IMR-90 (cell line): ENCODE results near the gene HBM. TPM values are rescaled to one million over a fixed set of nuclear protein-coding genes. Genes with fewer than 3 reads are reported as not detected.
"Not testable (repeated sequence)": the region's sequence is repeated elsewhere in the genome, so short reads cannot be mapped to it uniquely, and the experiment has no call there.

ENCODE experiments used
- ATAC-seq: fragments of 200-7000 bp; cut with Tn5 transposase; 2 replicates; pipeline ENCODE4 v1.9.1; 2020; ENCODE audit warnings: low read depth, mild to moderate bottlenecking, moderate library complexity
- BruUV-seq: library from RNA; stranded (reverse); fragments of 400-500 nt; replicated peaks from 2 replicates; lab custom pipeline; 2021; lab: Mats Ljungman, UMichigan
- CTCF ChIA-PET: fragments of 300-600 bp; formaldehyde crosslinking; extraction: SDS; loops from one replicate; lab custom pipeline; 2021; ENCODE audit warnings: antibody characterized with exemption; lab: Yijun Ruan, JAX
- POLR2A ChIA-PET: fragments of 300-600 bp; sonication (Branson Sonifier 250); formaldehyde crosslinking; loops from one replicate; lab custom pipeline; 2022; ENCODE audit warnings: antibody characterized with exemption; ENCODE audit not compliant: unreplicated experiment; lab: Charles Lee
- DNase-seq: peaks from one replicate; pipeline ENCODE4 v3.0.0; 2013
- H2AFZ ChIP-seq: replicated peaks from 2 replicates; pipeline ENCODE3; 2013; ENCODE audit warnings: low read length, mild to moderate bottlenecking; ENCODE audit not compliant: poor library complexity
- H2AK5ac ChIP-seq: 2 replicates; pipeline ENCODE4 v1.6.1; 2013; ENCODE audit warnings: low read depth, low read length, inconsistent platforms
- H2AK9ac ChIP-seq: replicated peaks from 2 replicates; pipeline ENCODE3; 2013; ENCODE audit warnings: mild to moderate bottlenecking, low read depth, low read length, moderate library complexity; ENCODE audit not compliant: poor library complexity
- H2BK120ac ChIP-seq: 2 replicates; pipeline ENCODE4 v1.6.1; 2013; ENCODE audit warnings: low read depth, low read length, inconsistent platforms
- H2BK15ac ChIP-seq: 3 replicates; pipeline ENCODE4 v1.6.1; 2013; ENCODE audit warnings: low read depth, low read length, inconsistent platforms
- H2BK20ac ChIP-seq: 2 replicates; pipeline ENCODE4 v1.6.1; 2013; ENCODE audit warnings: low read depth, mild to moderate bottlenecking, inconsistent platforms, low read length, moderate library complexity
- H2BK5ac ChIP-seq: 2 replicates; pipeline ENCODE4 v1.6.1; 2013; ENCODE audit warnings: mild to moderate bottlenecking, low read depth, low read length, inconsistent platforms; ENCODE audit not compliant: poor library complexity, severe bottlenecking
- H3K14ac ChIP-seq: replicated peaks from 2 replicates; pipeline ENCODE4 v1.6.1; 2013; ENCODE audit warnings: low read depth, low read length, inconsistent platforms
- H3K18ac ChIP-seq: 2 replicates; pipeline ENCODE4 v1.6.1; 2013; ENCODE audit warnings: low read depth, low read length, control low read depth
- H3K23ac ChIP-seq: 2 replicates; pipeline ENCODE4 v1.6.1; 2013; ENCODE audit warnings: low read depth, low read length, inconsistent platforms
- H3K27ac ChIP-seq: 2 replicates; pipeline ENCODE4 v1.5.1; 2013; ENCODE audit warnings: mild to moderate bottlenecking, control low read depth, low read length; ENCODE audit not compliant: insufficient read depth
- H3K27me3 ChIP-seq: 2 replicates; pipeline ENCODE4 v1.6.1; 2013; ENCODE audit warnings: low read length; ENCODE audit not compliant: control insufficient read depth, insufficient read depth
- H3K36me3 ChIP-seq: 2 replicates; pipeline ENCODE4 v1.6.1; 2013; ENCODE audit warnings: low read length, mixed read lengths; ENCODE audit not compliant: control insufficient read depth, insufficient read depth
- H3K4ac ChIP-seq: 2 replicates; pipeline ENCODE4 v1.6.1; 2013; ENCODE audit warnings: low read depth, low read length, inconsistent platforms
- H3K4me1 ChIP-seq: 2 replicates; pipeline ENCODE4 v1.6.1; 2013; ENCODE audit warnings: low read length, mixed read lengths; ENCODE audit not compliant: control insufficient read depth, insufficient read depth
- H3K4me2 ChIP-seq: 2 replicates; pipeline ENCODE4 v1.6.1; 2013; ENCODE audit warnings: low read depth, mild to moderate bottlenecking, control low read depth, low read length, moderate library complexity
- H3K4me3 ChIP-seq: 2 replicates; pipeline ENCODE4 v1.5.1; 2013; ENCODE audit warnings: low read depth, mild to moderate bottlenecking, control low read depth, low read length, moderate library complexity; ENCODE audit not compliant: insufficient read depth
- H3K56ac ChIP-seq: 2 replicates; pipeline ENCODE4 v1.6.1; 2013; ENCODE audit warnings: low read length, inconsistent platforms; ENCODE audit not compliant: insufficient read depth; ENCODE audit errors: extremely low read depth
- H3K79me1 ChIP-seq, 2 experiments: 2 replicates each; pipeline ENCODE4 v1.6.1; 2013; ENCODE audit warnings: low read length in 2 of 2, inconsistent platforms in 1 of 2, low read depth in 1 of 2
- H3K9ac ChIP-seq: 2 replicates; pipeline ENCODE4 v1.6.1; 2013; ENCODE audit warnings: low read depth, low read length, control low read depth
- H3K9me1 ChIP-seq: 2 replicates; pipeline ENCODE4 v1.6.1; 2013; ENCODE audit warnings: low read length, inconsistent platforms; ENCODE audit not compliant: insufficient read depth
- H3K9me3 ChIP-seq: 2 replicates; pipeline ENCODE4 v1.6.1; 2013; ENCODE audit warnings: low read length; ENCODE audit not compliant: control insufficient read depth, insufficient read depth
- H4K20me1 ChIP-seq: 2 replicates; pipeline ENCODE4 v1.6.1; 2013; ENCODE audit warnings: low read length, inconsistent platforms; ENCODE audit not compliant: insufficient read depth
- H4K5ac ChIP-seq: 2 replicates; pipeline ENCODE4 v1.6.1; 2013; ENCODE audit warnings: mild to moderate bottlenecking, low read depth, low read length, control low read depth
- H4K8ac ChIP-seq, 2 experiments: 2 replicates each; pipeline ENCODE4 v1.6.1; 2013; ENCODE audit warnings: low read depth in 2 of 2, low read length in 2 of 2, control low read depth in 1 of 2, inconsistent platforms in 1 of 2
- H4K91ac ChIP-seq: 2 replicates; pipeline ENCODE4 v1.6.1; 2013; ENCODE audit warnings: low read depth, low read length, inconsistent platforms; ENCODE audit not compliant: insufficient read depth
- BHLHE40 ChIP-seq: fragments of 150-350 bp; IDR thresholded peaks from 2 replicates; pipeline ENCODE4 v1.6.1; 2016; ENCODE audit warnings: mild to moderate bottlenecking, low read depth, low read length
- CHD1 ChIP-seq: IDR thresholded peaks from 2 replicates; pipeline ENCODE4 v1.6.1; 2012; ENCODE audit warnings: low read depth, low read length, improper control_type of control experiment
- MAZ ChIP-seq: IDR thresholded peaks from 2 replicates; pipeline ENCODE4 v1.6.1; 2012; ENCODE audit warnings: low read depth, mild to moderate bottlenecking, low read length, improper control_type of control experiment, moderate library complexity, borderline replicate concordance
- MXI1 ChIP-seq: IDR thresholded peaks from 2 replicates; pipeline ENCODE4 v1.6.1; 2012; ENCODE audit warnings: low read depth, mild to moderate bottlenecking, low read length, moderate library complexity, borderline replicate concordance
- NFE2L2 ChIP-seq: fragments of 150-350 bp; IDR thresholded peaks from 2 replicates; pipeline ENCODE4 v1.6.1; 2016; ENCODE audit warnings: low read depth, mild to moderate bottlenecking, low read length
- SMC3 ChIP-seq: fragments of 150-350 bp; IDR thresholded peaks from 2 replicates; pipeline ENCODE4 v1.6.1; 2016; ENCODE audit warnings: low read depth, mild to moderate bottlenecking, antibody characterized with exemption, low read length, moderate library complexity
- WGBS, 2 experiments: methylation state at CpG; one replicate each; pipeline versions ENCODE4 v1.1.5 to v1.1.7; 2013; ENCODE audit warnings: missing lambda C conversion rate in 2 of 2; ENCODE audit not compliant: insufficient read length in 1 of 2; ENCODE audit errors: extremely low coverage in 2 of 2; 5-methylcytosine and 5-hydroxymethylcytosine counted together
- dilution Hi-C: fragments of 300-500 bp; cut with HindIII; formaldehyde crosslinking; loops from one replicate; pipeline ENCODE4 v1.14.3; 2018; ENCODE audit warnings: low sequenced_read_pairs; ENCODE audit not compliant: unreplicated experiment
- in situ Hi-C: fragments of 300-500 bp; cut with MboI; formaldehyde crosslinking; loops from 3 replicates; pipeline ENCODE4 v1.14.3; 2019; ENCODE audit warnings: low sequenced_read_pairs, inconsistent platforms, mixed read lengths
- intact Hi-C: fragments of 100-400 bp; cut with micrococcal nuclease; formaldehyde crosslinking; loops from 2 replicates; pipeline ENCODE4 v1.10.0; 2022
- polyA plus RNA-seq, 3 experiments: library from polyadenylated mRNA; depleted of rRNA; stranded (reverse); fragments of >200 nt; gene quantifications; 2 replicates each; pipeline ENCODE4 v1.2.3, GENCODE V29; 2012; ENCODE audit warnings: low replicate concordance in 1 of 3
- total RNA-seq: library from RNA; depleted of rRNA; stranded (reverse); fragments of >200 nt; gene quantifications from 2 replicates; pipeline ENCODE4 v1.2.3, GENCODE V29; 2012
- TF ChIP-seq, protein P1 (sequence below): fragments of 150-350 bp; IDR thresholded peaks from 2 replicates; pipeline ENCODE4 v1.6.1; 2017; ENCODE audit warnings: mild to moderate bottlenecking, antibody characterized with exemption, low read length, low read depth

Gene HBM
- total and polyA plus RNA-seq, 2 of the 4 experiments (the other 2 are of a cell fraction), result not detected

- peaks cover 27% of the 10 kb centered on the region for H4K20me1 ChIP-seq
Measured at GRCh38 chr16:122361-122760, 43.4 kb upstream of the HBM start.

DNA sequence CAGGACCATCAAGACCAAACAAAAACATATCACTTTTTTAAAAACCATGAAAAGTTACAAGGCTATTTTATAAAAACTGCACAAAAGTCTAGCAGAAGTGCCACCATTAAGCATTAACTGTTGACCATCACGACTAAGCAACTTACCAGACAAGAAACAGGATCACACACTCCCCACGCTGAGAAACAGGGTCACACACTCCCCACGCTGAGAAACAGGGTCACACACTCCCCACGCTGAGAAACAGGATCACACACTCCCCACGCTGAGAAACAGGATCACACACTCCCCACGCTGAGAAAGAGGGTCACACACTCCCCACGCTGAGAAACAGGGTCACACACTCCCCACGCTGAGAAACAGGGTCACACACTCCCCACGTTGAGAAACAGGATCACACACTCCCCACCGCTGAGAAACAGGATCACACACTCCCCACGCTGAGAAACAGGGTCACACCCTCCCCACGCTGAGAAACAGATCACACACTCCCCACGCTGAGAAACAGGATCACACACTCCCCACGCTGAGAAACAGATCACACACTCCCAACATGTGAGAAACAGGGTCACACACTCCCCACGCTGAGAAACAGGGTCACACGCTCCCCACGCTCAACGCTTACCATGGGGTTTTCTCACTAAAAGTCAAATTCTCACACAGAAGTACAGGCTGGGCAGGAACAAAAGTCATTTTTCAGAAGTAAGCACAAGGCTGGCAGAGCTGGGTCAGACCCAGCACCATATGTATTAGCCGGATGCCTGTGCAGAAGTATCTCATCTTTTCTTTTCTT, 42.0 kb upstream of the HBM start:
- H3K23ac ChIP-seq, H2BK15ac ChIP-seq, H2BK120ac ChIP-seq, H3K9me1 ChIP-seq, H4K8ac ChIP-seq, in situ Hi-C loops, H2AFZ ChIP-seq, H2BK20ac ChIP-seq, H4K5ac ChIP-seq, H2BK5ac ChIP-seq, BruUV-seq, ATAC-seq, H4K91ac ChIP-seq, H3K14ac ChIP-seq, H3K4ac ChIP-seq, CTCF ChIA-PET, H2AK5ac ChIP-seq, intact Hi-C loops, H3K4me1 ChIP-seq, H2AK9ac ChIP-seq, H3K18ac ChIP-seq, H3K4me2 ChIP-seq, H3K4me3 ChIP-seq, dilution Hi-C loops, H3K9me3 ChIP-seq, H3K56ac ChIP-seq, DNase-seq, H3K9ac ChIP-seq, H3K27me3 ChIP-seq, POLR2A ChIA-PET, H3K27ac ChIP-seq: not testable (repeated sequence)
- Histone ChIP-seq H3K36me3 (peaks cover 10% of the 10 kb centered on the region; the same call in 1 of the 2 replicates), H3K79me1 (peaks cover 16 to 43% of the 10 kb centered on the region in 2 experiments; a peak in 3 of 4 replicates), H4K20me1 (peaks cover 20% of the 10 kb centered on the region)
- 71% methylated on average over 4 of the region's 19 CpGs; no CpG with 5 or more reads in 1 of the 2 experiments for WGBS, 2 experiments

More at GRCh38 chr16:122361-122760, 43.4 kb upstream of the HBM start:
- Histone ChIP-seq H3K9me1 (peaks cover 3% of the 10 kb centered on the region; the same call in 1 of the 2 replicates), H3K4me1 (peaks cover 5% of the 10 kb centered on the region; the same call in 1 of the 2 replicates), H2AFZ (no peak overlapping the region), H4K91ac (no peak overlapping the region), H2BK5ac (no peak overlapping the region), H2AK9ac (no peak overlapping the region), H3K56ac (no peak overlapping the region), H2AK5ac (no peak overlapping the region), H3K4ac (no peak overlapping the region), H3K14ac (no peak overlapping the region), H2BK15ac (no peak overlapping the region), H3K79me1 (peaks cover 16 to 47% of the 10 kb centered on the region in 2 experiments; a peak in 3 of 4 replicates), H4K5ac (no peak overlapping the region), H3K4me2 (no peak overlapping the region), H3K27me3 (no peaks in the 10 kb centered on the region), H3K9ac (no peak overlapping the region), H3K18ac (no peak overlapping the region), H2BK20ac (no peak overlapping the region), H3K23ac (no peak overlapping the region), H3K27ac (no peak overlapping the region; the same call in 1 of the 2 replicates), H2BK120ac (no peak overlapping the region), H3K36me3 (peaks cover 15% of the 10 kb centered on the region), H3K9me3 (no peaks in the 10 kb centered on the region), H4K8ac (no peak overlapping the region), H3K4me3 (no peak overlapping the region)
- no TSS peak for BruUV-seq
- intact Hi-C loops (no loop called here), dilution Hi-C loops (no loop called here), in situ Hi-C loops (no loop called here)
- CTCF ChIA-PET, result no interaction called here
- DNase-seq (no peak), ATAC-seq (no peak)
- no CpG with 5 or more reads among the region's 1 CpG for WGBS, 2 experiments
- POLR2A ChIA-PET, result no interaction called here
- TF ChIP-seq SMC3, result no peak
- TF ChIP-seq NFE2L2, result no peak
- TF ChIP-seq, protein P1, sequence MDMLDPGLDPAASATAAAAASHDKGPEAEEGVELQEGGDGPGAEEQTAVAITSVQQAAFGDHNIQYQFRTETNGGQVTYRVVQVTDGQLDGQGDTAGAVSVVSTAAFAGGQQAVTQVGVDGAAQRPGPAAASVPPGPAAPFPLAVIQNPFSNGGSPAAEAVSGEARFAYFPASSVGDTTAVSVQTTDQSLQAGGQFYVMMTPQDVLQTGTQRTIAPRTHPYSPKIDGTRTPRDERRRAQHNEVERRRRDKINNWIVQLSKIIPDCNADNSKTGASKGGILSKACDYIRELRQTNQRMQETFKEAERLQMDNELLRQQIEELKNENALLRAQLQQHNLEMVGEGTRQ, result no peak
- no peak for TF ChIP-seq CHD1
- no peak for TF ChIP-seq MXI1
- TF ChIP-seq BHLHE40, result no peak
- TF ChIP-seq MAZ, result no peak
